Endothelial cell of umbilical vein (primary cell): ENCODE results near the gene BAZ1B.

ENCODE experiments used
- CTCF ChIP-seq, 2 donors: IDR thresholded peaks; 1 replicate in 1 of 2; 2 replicates in 1 of 2; pipeline ENCODE4 v1.5.1; 2011; ENCODE audit warnings: low read length in 2 of 2, mild to moderate bottlenecking in 2 of 2, moderate library complexity in 2 of 2, control low read depth in 1 of 2, inconsistent platforms in 1 of 2, low read depth in 1 of 2; ENCODE audit not compliant: insufficient read depth in 1 of 2; ENCODE audit errors: extremely low read depth in 1 of 2
- EZH2 ChIP-seq: IDR thresholded peaks from 2 replicates; pipeline ENCODE4 v1.6.1; 2012; ENCODE audit warnings: borderline replicate concordance, low read depth, mild to moderate bottlenecking, moderate library complexity, low read length, inconsistent platforms; ENCODE audit not compliant: severe bottlenecking
- MAX ChIP-seq: IDR thresholded peaks from 2 replicates; pipeline ENCODE4 v1.6.1; 2011; ENCODE audit not compliant: insufficient read depth, insufficient read length

- TF ChIP-seq CTCF (IDR thresholded peaks at IDR 0.05; ENCODE audit: extremely low read depth in 1 of 2, insufficient read depth in 1 of 2, low read depth in 1 of 2, low read length in 2 of 2) = no peak
- no peak for TF ChIP-seq MAX
- TF ChIP-seq EZH2 = no peak
These were observed 5.1 kb upstream of the BAZ1B start for GRCh38 chr7:73526896-73527821.
